ENCODE data around the gene PTPRD.

The PTPRD gene

DNA sequence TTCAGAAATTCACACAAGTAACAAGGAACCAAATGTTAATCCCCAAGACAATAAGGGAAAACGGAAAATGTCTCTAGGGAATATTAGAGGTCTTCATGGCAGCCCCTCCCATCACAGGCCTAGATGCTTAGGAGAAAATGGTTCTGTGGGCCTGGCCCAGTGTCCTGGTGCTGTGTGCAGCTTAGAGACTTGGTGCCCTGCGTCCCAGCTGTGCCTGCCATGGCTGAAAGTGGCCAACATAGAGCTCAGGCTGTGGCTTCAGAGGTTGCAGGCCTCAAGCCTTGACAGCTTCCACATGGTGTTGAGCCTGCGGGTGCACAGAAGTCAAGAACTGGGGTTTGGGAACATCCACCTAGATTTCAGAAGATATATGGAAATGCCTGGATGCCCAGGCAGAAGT lies 942.3 kb downstream of the PTPRD start:
- Histone ChIP-seq H2AFZ (ENCODE audit: low read length, unreplicated experiment) (no peak overlapping the region), H3K4me1 (ENCODE audit: control insufficient read depth, insufficient read depth, low read length, unreplicated experiment) (no peaks in the 10 kb centered on the region), H3K36me3 (ENCODE audit: insufficient read depth, low read length) (no peaks in the 10 kb centered on the region), H3K4me3 (ENCODE audit: low read depth, low read length) (no peak overlapping the region), H3K27me3 (ENCODE audit: insufficient read depth, low read length) (no peaks in the 10 kb centered on the region), H3K79me2 (ENCODE audit: control insufficient read depth, insufficient read depth, low read length, unreplicated experiment) (no peaks in the 10 kb centered on the region), H3K27ac (ENCODE audit: low read depth, low read length) (no peak overlapping the region)

GRCh38 chr9:9645006-9645405 lies 967.8 kb downstream of the PTPRD start:
- no peak overlapping the region for H3K27ac ChIP-seq (ENCODE audit: low read depth, low read length)
- no peaks in the 10 kb centered on the region for H3K27me3 ChIP-seq (ENCODE audit: insufficient read depth, low read length)
- no peak overlapping the region for H2AFZ ChIP-seq (ENCODE audit: low read length, unreplicated experiment)
- no peaks in the 10 kb centered on the region for H3K79me2 ChIP-seq (ENCODE audit: control insufficient read depth, insufficient read depth, low read length, unreplicated experiment)
- no peaks in the 10 kb centered on the region for H3K36me3 ChIP-seq (ENCODE audit: insufficient read depth, low read length)
- no peaks in the 10 kb centered on the region for H3K4me1 ChIP-seq (ENCODE audit: control insufficient read depth, insufficient read depth, low read length, unreplicated experiment)
- no peak overlapping the region for H3K4me3 ChIP-seq (ENCODE audit: low read depth, low read length)

DNA sequence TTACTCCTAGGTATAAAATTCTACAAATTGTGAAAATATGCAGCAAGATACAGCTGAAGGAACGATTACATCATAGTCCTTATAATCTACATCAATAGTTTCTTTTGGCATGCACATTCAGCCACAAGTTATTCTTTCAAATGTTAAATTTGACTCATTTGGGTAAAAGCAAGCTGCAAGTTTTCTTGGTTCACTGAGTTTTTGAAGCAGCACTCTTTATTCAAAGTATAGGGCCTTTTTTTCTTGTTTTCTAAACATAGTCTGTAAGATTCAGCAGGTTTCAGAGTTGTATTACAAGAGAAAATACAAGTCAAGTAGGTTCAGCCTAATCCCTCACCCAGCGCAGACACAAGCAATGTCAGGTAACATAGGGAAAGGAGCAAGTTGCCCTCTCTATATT lies 981.5 kb downstream of the PTPRD start:
- Histone ChIP-seq H3K27ac (ENCODE audit: low read depth, low read length) (no peak overlapping the region), H3K4me1 (ENCODE audit: control insufficient read depth, insufficient read depth, low read length, unreplicated experiment) (no peaks in the 10 kb centered on the region), H2AFZ (ENCODE audit: low read length, unreplicated experiment) (no peak overlapping the region), H3K79me2 (ENCODE audit: control insufficient read depth, insufficient read depth, low read length, unreplicated experiment) (no peaks in the 10 kb centered on the region), H3K36me3 (ENCODE audit: insufficient read depth, low read length) (no peaks in the 10 kb centered on the region), H3K27me3 (ENCODE audit: insufficient read depth, low read length) (no peaks in the 10 kb centered on the region), H3K4me3 (ENCODE audit: low read depth, low read length) (no peak overlapping the region)

GRCh38 chr9:9625248-9625647 lies 987.6 kb downstream of the PTPRD start:
- no peak overlapping the region for H3K27ac ChIP-seq (ENCODE audit: low read depth, low read length)
- H3K79me2 ChIP-seq (ENCODE audit: control insufficient read depth, insufficient read depth, low read length, unreplicated experiment): no peaks in the 10 kb centered on the region
- no peaks in the 10 kb centered on the region for H3K36me3 ChIP-seq (ENCODE audit: insufficient read depth, low read length)
- H3K4me3 ChIP-seq (ENCODE audit: low read depth, low read length): no peak overlapping the region
- H3K4me1 ChIP-seq (ENCODE audit: control insufficient read depth, insufficient read depth, low read length, unreplicated experiment): no peaks in the 10 kb centered on the region
- H2AFZ ChIP-seq (ENCODE audit: low read length, unreplicated experiment): no peak overlapping the region
- no peaks in the 10 kb centered on the region for H3K27me3 ChIP-seq (ENCODE audit: insufficient read depth, low read length)

DNA sequence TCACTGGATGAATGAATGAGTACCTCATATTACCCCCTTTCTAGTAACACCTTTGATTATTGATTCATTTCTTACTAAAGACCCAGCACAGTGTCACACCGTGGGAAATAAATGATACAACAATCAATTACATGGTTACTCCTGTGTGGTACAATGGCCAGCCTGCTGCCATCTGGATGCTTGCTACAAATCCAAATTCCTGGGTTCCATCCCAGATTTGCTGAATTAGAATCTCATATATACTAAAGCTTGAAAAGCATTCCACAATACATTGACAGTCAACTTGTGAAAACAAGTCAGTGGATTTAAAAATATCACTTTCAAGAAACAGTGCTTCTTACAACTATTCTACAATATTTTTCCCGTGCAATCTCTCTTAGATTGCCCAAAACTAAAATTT lies 989.3 kb downstream of the PTPRD start:
- Histone ChIP-seq H3K4me1 (ENCODE audit: control insufficient read depth, insufficient read depth, low read length, unreplicated experiment) (no peaks in the 10 kb centered on the region), H3K4me3 (ENCODE audit: low read depth, low read length) (no peak overlapping the region), H3K27me3 (ENCODE audit: insufficient read depth, low read length) (no peaks in the 10 kb centered on the region), H2AFZ (ENCODE audit: low read length, unreplicated experiment) (no peak overlapping the region), H3K27ac (ENCODE audit: low read depth, low read length) (no peak overlapping the region), H3K79me2 (ENCODE audit: control insufficient read depth, insufficient read depth, low read length, unreplicated experiment) (no peaks in the 10 kb centered on the region), H3K36me3 (ENCODE audit: insufficient read depth, low read length) (no peaks in the 10 kb centered on the region)

DNA sequence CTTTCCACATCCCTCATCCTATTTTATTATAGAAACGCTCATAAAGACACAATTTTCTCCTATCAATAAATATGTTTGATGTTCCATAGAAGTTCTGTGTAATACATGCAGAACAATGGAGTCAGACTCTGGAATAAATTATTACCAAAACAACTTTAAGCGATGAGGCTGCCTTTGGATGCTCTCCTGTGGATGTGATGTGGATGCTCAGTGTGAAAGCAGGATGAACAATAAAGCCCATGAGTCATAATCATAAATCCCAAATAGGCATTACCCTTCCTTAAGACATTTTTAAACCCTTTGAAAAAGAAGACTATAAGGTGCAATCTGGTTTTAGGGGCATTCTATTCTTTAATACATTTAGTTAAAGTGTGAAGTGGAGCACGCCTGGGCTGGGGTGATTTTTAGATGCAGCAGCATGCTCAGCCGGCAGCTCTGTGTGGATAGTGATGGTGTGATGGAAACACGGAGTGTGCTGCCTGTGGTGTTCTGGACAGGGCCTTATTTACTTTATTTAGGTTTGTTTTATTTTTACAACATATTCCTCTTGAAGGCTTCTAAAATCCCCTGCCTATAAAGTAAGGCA lies 991.4 kb downstream of the PTPRD start:
- Histone ChIP-seq H3K4me3 (ENCODE audit: low read depth, low read length) (no peak overlapping the region), H3K36me3 (ENCODE audit: insufficient read depth, low read length) (no peaks in the 10 kb centered on the region), H3K79me2 (ENCODE audit: control insufficient read depth, insufficient read depth, low read length, unreplicated experiment) (no peaks in the 10 kb centered on the region), H3K27me3 (ENCODE audit: insufficient read depth, low read length) (no peaks in the 10 kb centered on the region), H3K27ac (ENCODE audit: low read depth, low read length) (no peak overlapping the region), H2AFZ (ENCODE audit: low read length, unreplicated experiment) (no peak overlapping the region), H3K4me1 (ENCODE audit: control insufficient read depth, insufficient read depth, low read length, unreplicated experiment) (no peaks in the 10 kb centered on the region)

DNA sequence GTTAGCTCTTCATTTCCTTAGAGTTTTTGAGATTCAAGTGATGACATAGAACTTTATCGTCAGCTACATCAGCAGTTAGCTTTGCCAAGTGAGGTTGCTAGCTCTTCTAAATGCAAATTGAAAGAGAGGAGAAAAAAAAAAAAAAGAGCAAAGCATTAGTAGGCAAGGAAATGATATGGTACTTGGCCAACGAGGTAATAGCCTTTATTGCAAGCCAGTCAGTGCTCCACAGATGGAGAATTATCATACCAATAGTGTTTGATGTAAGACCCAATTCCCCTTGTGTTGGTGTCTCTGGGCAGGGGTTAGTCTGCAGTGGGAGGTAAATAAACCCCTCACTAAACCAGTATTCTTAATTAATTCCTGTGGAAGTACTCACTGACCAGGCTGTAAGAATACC lies 992.1 kb downstream of the PTPRD start:
- no peaks in the 10 kb centered on the region for H3K4me1 ChIP-seq (ENCODE audit: control insufficient read depth, insufficient read depth, low read length, unreplicated experiment)
- H3K27me3 ChIP-seq (ENCODE audit: insufficient read depth, low read length): no peaks in the 10 kb centered on the region
- H3K36me3 ChIP-seq (ENCODE audit: insufficient read depth, low read length): no peaks in the 10 kb centered on the region
- H3K4me3 ChIP-seq (ENCODE audit: low read depth, low read length): no peak overlapping the region
- H3K27ac ChIP-seq (ENCODE audit: low read depth, low read length): no peak overlapping the region
- no peaks in the 10 kb centered on the region for H3K79me2 ChIP-seq (ENCODE audit: control insufficient read depth, insufficient read depth, low read length, unreplicated experiment)
- H2AFZ ChIP-seq (ENCODE audit: low read length, unreplicated experiment): no peak overlapping the region

DNA sequence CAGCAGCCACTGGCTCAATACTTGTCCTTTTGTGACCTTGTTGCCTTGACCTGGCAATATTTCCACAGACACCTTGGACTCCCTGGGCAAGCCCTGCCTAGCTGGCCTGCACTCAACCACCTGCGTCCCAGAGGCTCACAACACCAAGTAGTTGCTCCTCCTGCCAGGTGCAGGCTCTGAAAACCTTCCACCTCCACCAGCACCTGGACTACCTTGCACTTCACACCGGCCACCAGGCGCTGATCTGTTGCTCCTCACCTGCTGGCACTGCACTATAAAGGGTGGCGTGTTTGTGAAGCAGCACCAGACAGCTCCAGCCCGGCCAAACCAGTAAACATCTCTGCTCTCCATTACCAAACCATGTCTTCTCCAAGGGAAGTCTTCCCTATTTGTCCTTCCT lies 997.7 kb downstream of the PTPRD start:
- H2AFZ ChIP-seq (ENCODE audit: low read length, unreplicated experiment): no peak overlapping the region
- H3K36me3 ChIP-seq (ENCODE audit: insufficient read depth, low read length): no peaks in the 10 kb centered on the region
- H3K4me3 ChIP-seq (ENCODE audit: low read depth, low read length): no peak overlapping the region
- no peaks in the 10 kb centered on the region for H3K79me2 ChIP-seq (ENCODE audit: control insufficient read depth, insufficient read depth, low read length, unreplicated experiment)
- no peaks in the 10 kb centered on the region for H3K4me1 ChIP-seq (ENCODE audit: control insufficient read depth, insufficient read depth, low read length, unreplicated experiment)
- H3K27me3 ChIP-seq (ENCODE audit: insufficient read depth, low read length): no peaks in the 10 kb centered on the region
- H3K27ac ChIP-seq (ENCODE audit: low read depth, low read length): no peak overlapping the region

DNA sequence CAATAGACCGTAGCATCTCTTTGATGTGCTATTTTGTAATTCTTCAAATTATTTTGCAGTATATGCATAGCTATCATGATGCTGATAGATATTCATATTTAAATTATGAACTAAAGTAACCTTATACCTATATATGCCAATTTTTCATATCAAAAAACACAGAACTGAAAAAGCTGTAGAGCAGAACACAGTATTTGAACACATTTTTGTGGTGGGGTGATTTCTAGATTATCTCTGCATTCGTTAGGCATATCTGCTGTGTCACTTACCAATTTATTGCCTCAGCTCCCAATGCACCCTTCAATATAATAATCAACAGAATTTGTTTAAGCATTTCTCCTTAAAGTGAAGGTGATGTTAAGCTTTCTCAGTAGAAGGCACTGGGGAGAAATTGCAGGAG lies 998.2 kb downstream of the PTPRD start:
- Histone ChIP-seq H3K79me2 (ENCODE audit: control insufficient read depth, insufficient read depth, low read length, unreplicated experiment) (no peaks in the 10 kb centered on the region), H3K27ac (ENCODE audit: low read depth, low read length) (no peak overlapping the region), H3K4me1 (ENCODE audit: control insufficient read depth, insufficient read depth, low read length, unreplicated experiment) (no peaks in the 10 kb centered on the region), H3K4me3 (ENCODE audit: low read depth, low read length) (no peak overlapping the region), H3K36me3 (ENCODE audit: insufficient read depth, low read length) (no peaks in the 10 kb centered on the region), H3K27me3 (ENCODE audit: insufficient read depth, low read length) (no peaks in the 10 kb centered on the region), H2AFZ (ENCODE audit: low read length, unreplicated experiment) (no peak overlapping the region)

- Histone ChIP-seq H3K27me3 (ENCODE audit: insufficient read depth, low read length) (no peaks in the 10 kb centered on the region), H3K36me3 (ENCODE audit: insufficient read depth, low read length) (no peaks in the 10 kb centered on the region), H3K27ac (ENCODE audit: low read depth, low read length) (no peak overlapping the region)
These were observed 1000.0 kb downstream of the PTPRD start for GRCh38 chr9:9612755-9613154.

GRCh38 chr9:9612270-9612669 lies 1000.5 kb downstream of the PTPRD start:
- no peaks in the 10 kb centered on the region for H3K36me3 ChIP-seq (ENCODE audit: insufficient read depth, low read length)
- no peaks in the 10 kb centered on the region for H3K27me3 ChIP-seq (ENCODE audit: insufficient read depth, low read length)
- no peak overlapping the region for H3K4me3 ChIP-seq (ENCODE audit: low read depth, low read length)
- H3K79me2 ChIP-seq (ENCODE audit: control insufficient read depth, insufficient read depth, low read length, unreplicated experiment): no peaks in the 10 kb centered on the region
- H2AFZ ChIP-seq (ENCODE audit: low read length, unreplicated experiment): no peak overlapping the region
- H3K27ac ChIP-seq (ENCODE audit: low read depth, low read length): no peak overlapping the region
- H3K4me1 ChIP-seq (ENCODE audit: control insufficient read depth, insufficient read depth, low read length, unreplicated experiment): no peaks in the 10 kb centered on the region

More at GRCh38 chr9:9612755-9613154, 1000.0 kb downstream of the PTPRD start:
- Histone ChIP-seq H3K4me3 (ENCODE audit: low read depth, low read length) (no peak overlapping the region), H2AFZ (ENCODE audit: low read length, unreplicated experiment) (no peak overlapping the region), H3K4me1 (ENCODE audit: control insufficient read depth, insufficient read depth, low read length, unreplicated experiment) (no peaks in the 10 kb centered on the region), H3K79me2 (ENCODE audit: control insufficient read depth, insufficient read depth, low read length, unreplicated experiment) (no peaks in the 10 kb centered on the region)
